Limb (tissue), 2 donors: Measurements from ENCODE around the gene NADSYN1.
A peak's percentile ranks its signal among the peaks of the same experiment; 100 is the strongest.

Source experiments
- DNase-seq, 2 donors: peaks; one replicate each; pipeline ENCODE4 v3.0.0-alpha.2; 2016; ENCODE audit errors: extremely low spot score in 2 of 2

The NADSYN1 gene

GRCh38 chr11:71433648-71434450 lies 19.2 kb upstream of the NADSYN1 start:
- DNase-seq, result no peak

DNA sequence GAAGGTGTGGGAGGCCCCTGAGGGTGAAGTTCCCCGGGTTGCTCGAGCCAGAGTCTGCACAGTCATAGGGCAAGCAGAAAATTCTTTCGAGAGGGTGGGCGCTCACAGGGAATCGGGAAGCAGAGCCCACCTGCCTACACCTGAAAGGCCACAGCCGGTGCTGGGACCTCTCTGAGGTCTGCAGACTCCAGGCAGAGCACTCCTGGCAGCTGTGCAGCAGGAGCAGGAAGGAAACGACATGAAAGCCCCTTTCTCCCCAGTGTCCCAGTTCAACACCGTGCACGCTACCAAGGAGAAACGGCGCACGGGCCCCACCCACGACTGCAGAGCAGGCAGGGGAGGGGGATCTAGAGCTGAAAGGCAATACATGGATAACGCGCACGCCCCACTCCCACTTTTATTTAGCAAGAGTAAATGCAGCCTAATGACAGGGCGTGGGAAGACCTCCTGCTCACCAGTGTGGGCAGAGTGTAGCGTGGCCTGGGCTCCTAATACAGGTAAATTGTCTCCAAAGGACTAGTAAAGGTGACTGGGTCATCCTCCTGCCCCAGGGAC lies 18.4 kb upstream of the NADSYN1 start:
- DNase-seq, result no peak

GRCh38 chr11:71435278-71435951 lies 17.6 kb upstream of the NADSYN1 start:
- DNase-seq, result no peak

DNA sequence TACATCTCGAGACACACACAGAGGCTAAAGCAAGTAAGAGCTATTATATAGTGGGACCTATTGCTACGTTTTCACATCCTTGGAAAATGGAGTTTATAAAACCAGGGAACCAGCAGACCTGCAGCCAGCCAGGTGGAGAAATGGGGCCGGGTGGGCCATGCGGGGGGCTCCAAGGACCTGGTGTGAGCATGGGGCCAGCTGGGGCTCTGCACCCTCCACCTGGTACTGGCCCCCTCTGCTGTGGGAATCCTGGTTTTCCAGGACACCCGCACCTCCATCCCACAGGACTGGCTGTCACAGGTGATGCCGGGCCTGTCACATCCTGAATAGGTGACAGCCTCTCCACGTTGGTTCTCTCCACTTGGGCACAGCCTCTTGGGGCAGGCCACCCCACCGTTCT lies 16.1 kb upstream of the NADSYN1 start:
- DNase-seq, result no peak

GRCh38 chr11:71437399-71437798 lies 15.6 kb upstream of the NADSYN1 start:
- DNase-seq, result no peak

DNA sequence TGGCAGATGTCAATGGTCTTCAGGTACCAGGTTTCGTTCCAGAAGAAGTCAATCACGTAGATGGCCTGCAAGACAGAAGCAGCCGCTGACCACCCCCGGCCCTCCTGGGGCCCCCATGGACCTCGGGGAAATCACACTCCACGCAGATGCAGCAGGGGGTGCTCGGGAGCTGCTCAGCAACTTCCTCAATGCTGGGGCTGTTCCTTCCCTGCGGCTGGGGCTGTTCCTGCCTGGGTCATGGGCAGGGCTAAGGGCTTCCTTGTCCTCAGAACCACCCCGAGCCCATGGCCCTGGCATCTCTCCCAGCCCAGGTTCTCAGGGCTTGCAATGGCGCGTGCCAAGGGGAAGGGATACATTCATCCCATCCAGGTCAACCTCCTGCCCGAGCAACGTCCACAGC lies 15.1 kb upstream of the NADSYN1 start:
- DNase-seq, result no peak

- DNase-seq, result no peak
Observed at GRCh38 chr11:71438650-71439049, 14.4 kb upstream of the NADSYN1 start.

GRCh38 chr11:71440021-71440755 lies 12.8 kb upstream of the NADSYN1 start:
- DNase-seq, result no peak

DNA sequence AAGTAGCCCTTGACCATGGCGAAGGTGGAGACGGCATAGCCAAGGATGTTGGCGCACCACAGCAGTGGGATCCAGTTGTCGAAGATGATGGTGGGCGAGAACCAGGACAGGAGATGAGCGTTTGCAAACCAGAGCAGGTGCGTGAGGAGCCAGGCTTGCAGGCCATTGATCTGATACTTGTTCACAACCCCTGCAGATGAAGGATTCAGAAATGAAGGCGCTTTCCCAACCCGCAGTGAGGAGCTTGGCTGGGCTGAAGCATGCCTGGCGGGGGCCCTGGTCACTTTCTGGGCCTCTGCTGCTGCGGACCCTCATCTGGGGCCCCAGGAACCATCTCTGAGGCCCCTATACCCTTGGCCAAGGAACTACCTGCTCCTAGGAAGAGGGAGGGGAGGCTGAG lies 11.8 kb upstream of the NADSYN1 start:
- DNase-seq, result no peak

GRCh38 chr11:71442123-71442522 lies 10.9 kb upstream of the NADSYN1 start:
- no peak for DNase-seq

DNA sequence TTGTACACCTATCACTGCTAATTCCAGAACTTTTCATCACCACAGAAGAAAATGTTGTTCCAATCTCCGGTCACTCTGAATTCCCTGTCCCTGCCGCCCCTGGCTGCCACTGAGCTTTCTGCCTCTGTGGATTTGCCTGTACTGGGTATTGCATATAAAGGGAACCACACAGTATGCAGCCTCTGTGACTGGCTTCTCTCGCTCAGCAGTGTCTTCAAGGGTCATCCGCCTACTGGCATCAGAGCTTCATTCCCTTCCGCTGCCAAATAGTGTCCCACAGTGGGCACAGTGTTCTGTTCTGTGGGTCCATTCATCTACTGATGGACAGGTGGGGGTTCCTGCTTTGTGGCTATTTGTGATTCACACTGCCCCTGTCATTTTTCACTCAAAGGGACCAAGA lies 10.1 kb upstream of the NADSYN1 start:
- DNase-seq, result no peak

GRCh38 chr11:71443736-71444445 lies 9.1 kb upstream of the NADSYN1 start:
- no peak for DNase-seq

DNA sequence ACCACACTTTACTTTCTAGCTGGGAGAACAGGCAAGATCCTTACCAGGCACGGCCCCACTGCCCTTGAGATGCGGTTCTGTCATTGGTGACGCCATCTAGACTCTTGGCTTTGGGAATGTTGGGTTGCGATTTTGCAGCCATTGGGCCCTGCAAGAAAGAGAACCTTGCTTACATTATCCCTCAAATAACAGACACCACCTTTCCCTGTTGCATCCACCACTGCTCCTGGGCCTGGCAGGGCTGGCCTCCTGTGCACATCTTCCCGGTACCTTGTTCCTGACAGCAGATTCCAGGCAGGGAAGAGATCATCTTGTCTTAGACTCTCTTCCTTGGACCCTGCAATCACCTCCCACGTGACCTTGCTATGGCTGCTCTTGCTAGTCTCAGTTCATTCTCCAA lies 8.2 kb upstream of the NADSYN1 start:
- DNase-seq, result no peak

- DNase-seq, result no peak
Observed at GRCh38 chr11:71446150-71446549, 6.9 kb upstream of the NADSYN1 start.

GRCh38 chr11:71446942-71447688 lies 5.9 kb upstream of the NADSYN1 start:
- DNase-seq, result no peak

DNA sequence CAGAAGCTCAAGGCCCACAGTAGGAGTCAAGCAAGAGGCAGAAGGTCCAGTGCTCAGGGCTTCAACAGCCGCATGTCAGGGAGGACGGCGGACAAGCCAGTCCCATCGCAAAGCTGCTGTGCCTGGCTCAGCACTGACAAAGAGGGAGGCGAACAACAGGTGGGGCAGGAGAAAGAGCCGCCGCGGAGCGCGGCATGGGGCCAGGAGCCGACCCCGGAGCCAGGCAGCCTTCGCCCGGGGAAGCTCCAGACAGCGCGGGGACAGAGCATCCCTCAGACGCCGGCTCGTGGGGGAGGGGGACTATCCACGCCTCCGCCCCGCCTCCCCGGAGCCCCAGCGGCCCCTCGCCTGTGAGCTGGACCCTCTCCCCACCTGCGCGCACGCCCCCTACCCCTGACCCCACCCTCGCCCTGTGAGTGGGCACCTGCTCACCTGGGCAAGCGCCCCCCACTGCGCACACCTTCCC lies 5.2 kb upstream of the NADSYN1 start:
- DNase-seq, result peak in 1 of 2 donors; percentile 2

DNA sequence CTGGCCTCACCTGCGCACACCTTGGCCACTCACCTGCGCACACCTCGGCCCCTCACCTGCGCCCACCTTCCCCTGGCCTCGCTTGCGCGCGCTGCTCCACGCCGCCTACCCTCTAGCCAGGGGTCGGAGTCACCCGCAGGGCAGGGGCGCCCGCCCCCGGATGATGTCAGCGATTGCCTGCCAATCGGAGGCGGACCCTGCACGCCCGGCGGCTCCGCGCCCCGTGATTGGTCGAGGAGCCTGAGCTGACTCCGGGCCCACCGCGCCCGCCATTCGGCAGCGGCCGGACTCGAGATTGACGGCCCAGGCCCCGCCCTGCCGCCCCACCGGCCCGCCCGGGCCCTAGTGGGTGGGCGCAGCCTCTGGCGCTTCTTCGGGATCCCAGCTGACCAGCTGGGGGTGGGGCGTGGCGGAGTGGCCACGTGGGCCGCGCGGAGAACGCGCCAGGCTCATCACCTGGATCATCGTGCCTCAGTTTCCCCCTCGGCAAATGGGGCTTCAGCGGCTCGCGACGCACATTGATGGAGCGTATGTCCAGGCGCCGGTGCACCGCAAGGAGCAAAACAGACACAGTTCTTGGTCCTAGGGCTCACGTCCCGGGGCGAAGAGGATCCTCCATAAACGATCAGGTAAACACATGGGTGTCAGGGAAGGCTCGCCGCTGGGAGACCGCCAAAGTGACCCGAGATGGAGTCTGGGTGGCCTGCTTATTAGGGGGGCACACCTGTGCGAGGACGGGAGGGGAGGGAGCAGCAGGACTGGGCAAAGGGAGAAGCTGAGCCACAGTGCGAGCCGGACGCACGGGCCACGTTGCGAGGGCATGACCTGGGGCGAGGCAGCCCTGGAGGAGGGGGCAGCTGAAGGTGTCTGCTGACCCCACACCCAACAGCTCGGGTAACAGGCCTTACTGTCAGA lies 4.5 kb upstream of the NADSYN1 start, which contains the start of gene DHCR7:
Gene DHCR7 (minus strand): TSS at position 137 of the 915 bp plus-strand sequence. CDS start 3,441 bp downstream, outside the sequence.
- peak; percentile 94 to 98 for DNase-seq

DNA sequence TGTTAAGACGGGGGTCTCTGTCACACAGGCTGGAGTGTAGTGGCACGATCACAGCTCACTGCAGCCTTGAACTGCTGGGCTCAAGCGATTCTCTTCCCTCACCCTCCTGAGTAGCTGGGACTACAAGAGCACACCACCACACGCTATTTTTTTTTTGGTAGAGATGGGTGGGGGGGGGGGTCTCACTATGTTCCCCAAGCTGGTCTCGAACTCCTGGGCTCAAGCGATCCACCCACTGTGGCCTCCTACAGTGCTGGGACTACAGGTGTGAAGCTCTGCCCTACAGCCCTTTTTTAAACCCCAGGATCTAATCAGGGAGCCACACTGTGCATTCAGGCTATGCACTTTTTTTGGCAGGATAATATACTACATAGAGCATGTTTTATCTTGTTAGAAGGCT lies 3.4 kb upstream of the NADSYN1 start:
- no peak for DNase-seq

DNA sequence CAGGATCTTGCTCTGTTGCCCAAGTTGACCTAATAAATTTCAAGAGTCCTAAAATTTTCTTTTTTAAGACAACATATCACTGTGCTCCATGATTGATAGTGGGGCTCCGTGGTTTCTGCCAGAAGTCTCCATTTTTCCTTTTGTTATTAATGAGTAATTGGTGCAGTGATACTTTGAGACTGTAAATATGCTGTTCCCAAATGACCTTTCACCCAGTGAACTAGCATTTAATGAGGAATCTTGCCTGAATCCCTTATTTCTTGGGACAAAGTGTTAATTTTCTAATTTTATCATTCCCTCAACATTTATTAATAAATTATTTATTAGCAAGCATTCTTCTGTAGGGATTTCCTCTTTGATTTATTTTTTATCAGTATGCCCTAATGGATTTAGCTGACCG lies 2.5 kb upstream of the NADSYN1 start:
- no peak for DNase-seq
